Measurements from ENCODE around the gene NDRG2. TPM values are rescaled to one million over a fixed set of nuclear protein-coding genes. Genes with fewer than 3 reads are reported as not detected.

Gene NDRG2
- total RNA-seq, 3 donors from 2014 or later: 251 to 693 (median 258) TPM

GRCh38 chr14:21056520-21057163 is 31.8 kb upstream of the NDRG2 start:
- Histone ChIP-seq H3K27me3 (no peaks in the 10 kb centered on the region), H3K4me3 (no peak overlapping the region), H3K9me3 (no peaks in the 10 kb centered on the region), H3K36me3 (no peaks in the 10 kb centered on the region), H3K4me1 (no peaks in the 10 kb centered on the region), H3K27ac (no peak overlapping the region)
- intact Hi-C loops (cut with DNase I; ENCODE audit: low total_unique reads): no loop called here
- DNase-seq (ENCODE audit: low spot score in 2 of 2): no peak
- TF ChIP-seq CTCF (IDR thresholded peaks at IDR 0.05) (no peak), POLR2AphosphoS5 (IDR thresholded peaks at IDR 0.05) (no peak), POLR2A (IDR thresholded peaks at IDR 0.05) (no peak)

GRCh38 chr14:21055432-21056117 is 30.7 kb upstream of the NDRG2 start:
- no peak overlapping the region for H3K4me3 ChIP-seq
- DNase-seq (ENCODE audit: low spot score in 2 of 2): no peak
- no peaks in the 10 kb centered on the region for H3K9me3 ChIP-seq
- no peaks in the 10 kb centered on the region for H3K4me1 ChIP-seq
- no peak overlapping the region for H3K27ac ChIP-seq
- intact Hi-C loops (cut with DNase I; ENCODE audit: low total_unique reads): no loop called here
- no peak for TF ChIP-seq POLR2A (IDR thresholded peaks at IDR 0.05)
- TF ChIP-seq CTCF (IDR thresholded peaks at IDR 0.05): no peak
- no peak for TF ChIP-seq POLR2AphosphoS5 (IDR thresholded peaks at IDR 0.05)
- no peaks in the 10 kb centered on the region for H3K27me3 ChIP-seq
- H3K36me3 ChIP-seq: no peaks in the 10 kb centered on the region

GRCh38 chr14:21054768-21055145 is 29.9 kb upstream of the NDRG2 start:
- DNase-seq (ENCODE audit: low spot score in 2 of 2): no peak
- TF ChIP-seq POLR2A (IDR thresholded peaks at IDR 0.05): no peak
- TF ChIP-seq CTCF (IDR thresholded peaks at IDR 0.05): no peak
- TF ChIP-seq POLR2AphosphoS5 (IDR thresholded peaks at IDR 0.05): no peak
- Histone ChIP-seq H3K4me1 (no peaks in the 10 kb centered on the region), H3K27me3 (no peaks in the 10 kb centered on the region), H3K9me3 (no peaks in the 10 kb centered on the region), H3K36me3 (no peaks in the 10 kb centered on the region), H3K4me3 (no peak overlapping the region), H3K27ac (no peak overlapping the region)
- intact Hi-C loops (cut with DNase I; ENCODE audit: low total_unique reads): no loop called here

GRCh38 chr14:21054123-21054767 is 29.4 kb upstream of the NDRG2 start:
- DNase-seq (ENCODE audit: low spot score in 2 of 2): no peak
- Histone ChIP-seq H3K4me1 (no peaks in the 10 kb centered on the region), H3K4me3 (no peak overlapping the region), H3K27me3 (no peaks in the 10 kb centered on the region), H3K36me3 (no peaks in the 10 kb centered on the region), H3K27ac (no peak overlapping the region), H3K9me3 (no peaks in the 10 kb centered on the region)
- TF ChIP-seq POLR2A (IDR thresholded peaks at IDR 0.05): no peak
- TF ChIP-seq CTCF (IDR thresholded peaks at IDR 0.05): no peak
- TF ChIP-seq POLR2AphosphoS5 (IDR thresholded peaks at IDR 0.05): no peak
- intact Hi-C loops (cut with DNase I; ENCODE audit: low total_unique reads): no loop called here

Measured in breast epithelium (tissue), 4 donors.